NCI-H1417 (cell line): ENCODE measurements around the gene GTF2H1.
"Not testable (repeated sequence)": the region's sequence is repeated elsewhere in the genome, so short reads cannot be mapped to it uniquely, and the experiment has no call there.

ENCODE experiments used
- DNase-seq, 3 experiments: peaks; one replicate each; lab custom pipeline; 2025; lab: John Stamatoyannopoulos, UW

Gene GTF2H1

DNA sequence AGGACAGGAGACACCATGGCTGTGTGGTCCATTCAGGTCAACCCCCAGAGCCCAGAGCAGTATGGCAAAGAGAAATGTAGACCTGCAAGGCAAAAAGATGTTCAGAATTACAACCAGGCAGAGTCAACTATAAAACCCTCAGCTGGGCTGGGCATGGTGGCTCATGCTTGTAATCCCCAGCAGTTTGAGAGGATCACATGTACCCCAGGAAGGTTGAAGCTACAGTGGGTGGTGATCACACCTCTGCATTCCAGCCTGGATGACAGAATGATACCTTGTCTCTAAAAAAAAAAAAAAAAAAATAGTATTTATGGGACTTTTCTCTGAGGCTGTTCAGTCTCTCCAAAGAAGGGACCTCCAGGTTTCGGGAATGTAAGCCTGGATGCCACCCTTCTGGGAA, 53.6 kb downstream of the GTF2H1 start:
- DNase-seq, result no peak

DNA sequence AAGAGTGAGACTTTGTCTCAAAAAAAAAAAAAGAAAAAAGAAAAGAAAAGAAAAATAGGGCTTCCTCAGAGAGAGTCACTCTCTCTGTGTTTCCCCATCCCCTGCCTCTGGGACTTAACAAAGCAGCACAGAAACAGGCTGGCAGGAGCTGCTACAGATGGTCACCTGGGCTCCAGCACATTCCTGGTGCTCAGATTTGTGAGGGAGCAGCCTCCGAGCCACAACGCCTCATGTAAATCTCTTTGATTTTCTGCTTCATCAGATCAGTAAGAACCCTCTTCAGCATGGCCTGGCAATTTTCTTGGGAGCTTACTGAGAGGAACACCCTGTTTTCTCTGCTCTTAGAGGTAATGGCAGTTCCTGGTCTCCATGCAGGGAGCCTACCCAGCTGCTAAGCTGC, 56.8 kb downstream of the GTF2H1 start:
- no peak for DNase-seq

DNA sequence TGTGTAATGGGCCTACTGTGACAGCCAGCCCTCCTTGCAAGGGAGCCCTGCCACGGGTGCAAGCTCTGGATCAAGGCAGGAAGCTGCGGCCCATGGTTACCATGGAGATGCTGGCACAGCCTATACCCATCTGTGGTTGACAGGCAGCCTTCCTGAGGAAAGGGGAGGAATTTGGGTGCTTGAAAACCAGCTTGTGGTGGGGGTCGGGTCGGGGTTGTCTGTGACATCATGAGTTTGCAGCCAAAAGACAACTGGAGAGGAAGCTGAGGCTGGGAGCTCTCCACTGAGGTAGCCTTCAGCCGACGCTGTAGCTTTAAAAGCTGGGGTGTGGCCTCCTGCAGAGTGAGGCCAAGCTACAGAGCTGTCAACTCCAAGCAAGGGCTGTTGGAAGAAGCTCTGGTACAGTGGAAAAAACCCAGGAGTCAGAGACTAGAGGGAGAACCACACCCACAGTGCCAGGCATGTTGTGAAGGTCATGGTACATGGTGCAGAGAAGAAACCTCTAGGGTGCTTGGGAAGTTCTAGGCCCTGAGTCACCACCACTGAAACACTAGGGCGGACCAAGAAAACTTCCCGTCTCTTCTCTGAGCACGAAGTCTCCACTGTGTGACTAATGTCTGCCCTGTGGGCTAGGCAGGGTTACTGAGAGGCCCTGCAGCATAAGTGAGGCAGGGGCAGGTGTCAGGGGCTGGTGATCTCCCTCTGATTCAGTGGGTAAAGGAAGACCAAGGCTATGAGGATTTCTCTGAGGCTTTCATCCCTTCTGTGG, 61.2 kb downstream of the GTF2H1 start:
- peak in 2 of 3 experiments; percentile 3 to 32 for DNase-seq

DNA sequence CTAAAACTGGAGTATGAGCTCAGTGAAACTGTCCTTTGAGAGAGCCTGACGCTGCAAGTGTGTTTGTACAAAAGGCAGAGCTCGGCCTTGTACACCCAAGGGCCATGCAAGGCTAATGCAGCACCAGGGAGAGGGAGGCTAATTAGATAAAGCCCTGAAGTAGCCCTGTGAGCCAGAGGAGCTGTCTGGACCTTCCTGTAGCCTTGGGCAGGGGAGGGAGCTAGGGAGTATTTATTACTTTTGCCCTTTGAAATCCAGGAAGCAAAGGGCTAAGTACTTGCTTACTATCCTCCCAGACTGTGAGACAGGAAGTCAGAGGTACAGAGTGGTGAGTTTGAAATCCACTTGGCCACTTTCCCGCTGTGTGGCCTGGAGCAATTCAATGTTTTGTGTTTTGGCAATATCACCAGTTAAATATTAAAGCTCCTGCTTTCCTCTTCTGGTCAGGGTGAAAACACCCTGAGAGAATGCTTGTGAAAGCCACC, 61.8 kb downstream of the GTF2H1 start:
- DNase-seq, result peak in 2 of 3 experiments; percentile 2 to 12

DNA sequence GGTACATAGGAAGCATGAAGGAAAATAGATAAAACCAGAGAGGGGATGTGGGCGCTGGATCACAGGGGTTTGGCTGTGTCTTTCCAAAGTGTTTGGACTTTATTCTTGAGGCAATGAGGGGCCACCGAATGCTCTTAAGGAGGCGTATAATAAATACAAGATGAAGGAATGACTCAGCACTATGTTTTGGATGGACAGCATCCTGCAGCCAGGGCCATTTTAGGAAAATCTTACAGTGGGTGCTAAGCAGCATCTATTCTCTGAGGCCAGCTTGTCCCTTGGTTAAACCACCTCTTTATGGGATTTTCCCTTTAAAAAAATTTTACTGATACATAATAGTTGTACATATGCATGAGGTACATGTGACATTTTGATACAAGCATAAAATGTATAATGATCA, 67.7 kb downstream of the GTF2H1 start:
- no peak for DNase-seq

- no peak for DNase-seq
These were observed 70.3 kb downstream of the GTF2H1 start for GRCh38 chr11:18392434-18393321.

DNA sequence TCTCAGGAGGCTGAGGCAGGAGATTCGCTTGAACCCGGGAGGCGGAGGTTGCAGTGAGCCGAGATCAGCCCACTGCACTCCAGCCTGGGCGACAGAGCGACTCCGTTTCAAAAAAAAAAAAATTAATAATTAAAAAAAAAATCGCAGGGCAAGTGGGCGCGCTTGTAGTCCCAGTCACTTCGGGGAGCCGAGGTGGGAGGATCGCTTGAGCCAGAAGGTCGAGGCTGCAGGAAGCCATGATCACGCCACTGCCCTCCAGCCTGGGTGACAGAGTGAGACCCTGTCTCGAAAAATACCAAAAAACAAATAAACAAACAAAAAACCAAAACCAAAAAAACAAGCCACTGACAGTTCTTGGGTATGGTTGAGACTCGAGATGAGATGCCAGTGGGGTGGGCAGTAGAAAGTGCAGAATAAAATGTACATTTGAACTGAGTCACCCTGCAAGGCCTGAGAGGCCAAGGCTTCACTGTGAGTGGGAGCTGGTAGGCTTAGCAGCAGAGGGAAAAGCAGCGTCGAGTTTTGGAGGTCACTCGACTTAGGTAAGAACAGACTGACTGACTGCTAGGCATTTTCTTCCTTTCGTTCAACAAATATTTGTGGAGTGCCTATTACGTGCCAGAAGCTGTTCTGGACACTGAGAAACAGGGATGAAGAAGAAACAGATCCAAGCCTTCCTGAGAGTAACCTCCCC, 71.4 kb downstream of the GTF2H1 start:
- DNase-seq, result no peak

- DNase-seq, result peak; percentile 95 to 98 (median 97)
These were observed 72.0 kb downstream of the GTF2H1 start, which contains the start of gene LDHA for GRCh38 chr11:18394275-18394927. Gene LDHA (plus strand): TSS chr11:18394563. CDS start chr11:18396843, 2,280 bp downstream.

- peak in 2 of 3 experiments; percentile 72 to 75 for DNase-seq
These were observed 72.8 kb downstream of the GTF2H1 start for GRCh38 chr11:18394928-18395734.

GRCh38 chr11:18395735-18396504, 73.6 kb downstream of the GTF2H1 start:
- DNase-seq, result peak; percentile 99 to 100 (median 99)

GRCh38 chr11:18397921-18398320, 75.6 kb downstream of the GTF2H1 start:
- no peak for DNase-seq

- DNase-seq, result not testable (repeated sequence)
These were observed 78.7 kb downstream of the GTF2H1 start for GRCh38 chr11:18401077-18401476.

DNA sequence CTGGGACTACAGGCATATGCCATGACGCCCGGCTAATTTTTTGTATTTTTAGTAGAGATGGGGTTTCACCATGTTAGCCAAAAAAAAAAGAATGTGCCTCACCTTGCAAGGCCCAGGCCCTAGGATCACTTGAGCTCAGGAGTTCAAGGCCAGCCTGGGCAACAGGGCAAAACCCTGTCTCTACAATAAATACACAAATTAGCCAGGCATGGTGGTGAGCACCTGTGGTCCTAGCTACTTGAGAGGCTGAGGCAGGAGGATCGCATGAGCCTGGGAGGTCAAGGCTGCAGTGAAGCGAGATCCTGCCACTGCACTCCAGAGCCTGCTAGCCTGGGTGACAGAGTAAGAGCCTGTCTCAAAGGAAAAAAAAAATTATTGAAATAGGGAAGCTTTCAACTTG, 81.7 kb downstream of the GTF2H1 start:
- no peak for DNase-seq

GRCh38 chr11:18407400-18407799, 85.0 kb downstream of the GTF2H1 start:
- DNase-seq, result peak in 1 of 3 experiments; percentile 54

DNA sequence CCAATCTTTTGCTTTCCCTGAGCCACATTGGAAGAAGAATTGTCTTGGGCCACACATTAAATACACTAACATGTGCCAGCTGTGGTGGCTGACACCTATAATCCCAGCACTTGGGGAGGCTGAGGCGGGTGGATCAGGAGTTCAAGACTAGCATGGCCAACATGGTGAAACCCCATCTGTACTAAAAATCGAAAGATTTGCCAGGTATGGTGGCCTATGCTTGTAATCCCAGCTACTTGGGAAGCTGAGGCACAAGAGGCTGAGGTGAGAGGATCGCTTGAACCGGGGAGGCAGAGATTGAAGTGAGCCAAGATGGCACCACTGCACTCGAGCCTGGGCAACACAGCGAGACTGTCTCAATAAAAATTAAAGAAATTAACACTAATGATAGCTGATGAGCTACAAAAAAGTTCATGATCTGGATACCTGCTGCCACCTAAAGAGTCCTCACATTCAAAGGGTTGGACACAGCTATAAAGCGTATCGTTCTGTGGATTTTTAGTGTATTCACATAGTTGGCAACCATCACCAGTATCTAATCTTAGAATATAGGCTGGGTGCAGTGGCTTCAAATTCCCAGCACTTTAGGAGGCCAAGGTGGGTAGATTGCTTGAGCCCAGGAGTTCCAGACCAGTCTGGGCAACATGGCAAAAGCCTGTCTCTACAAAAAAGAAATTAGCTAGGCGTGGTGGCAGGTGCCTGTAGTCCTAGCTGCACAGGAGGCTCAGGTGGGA, 86.4 kb downstream of the GTF2H1 start:
- no peak for DNase-seq

- no peak for DNase-seq
These were observed 94.1 kb downstream of the GTF2H1 start for GRCh38 chr11:18416459-18416858.
